Epithelial cell of esophagus (primary cell): ENCODE data around the gene TRPM1.

Experiments used
- DNase-seq: peaks from one replicate; pipeline ENCODE4 v3.0.0; 2010; ENCODE audit warnings: low read depth
- H3K4me3 ChIP-seq: 2 replicates; pipeline ENCODE4 v1.5.1; 2011; ENCODE audit warnings: mild to moderate bottlenecking, low read length, control low read depth
- TF ChIP-seq, protein P1 (sequence below): IDR thresholded peaks from 2 replicates; pipeline ENCODE4 v1.5.1; 2011; ENCODE audit warnings: low read depth, mild to moderate bottlenecking, low read length, control low read depth, inconsistent platforms; ENCODE audit not compliant: insufficient read depth; ENCODE audit errors: missing control alignments

The TRPM1 gene

DNA sequence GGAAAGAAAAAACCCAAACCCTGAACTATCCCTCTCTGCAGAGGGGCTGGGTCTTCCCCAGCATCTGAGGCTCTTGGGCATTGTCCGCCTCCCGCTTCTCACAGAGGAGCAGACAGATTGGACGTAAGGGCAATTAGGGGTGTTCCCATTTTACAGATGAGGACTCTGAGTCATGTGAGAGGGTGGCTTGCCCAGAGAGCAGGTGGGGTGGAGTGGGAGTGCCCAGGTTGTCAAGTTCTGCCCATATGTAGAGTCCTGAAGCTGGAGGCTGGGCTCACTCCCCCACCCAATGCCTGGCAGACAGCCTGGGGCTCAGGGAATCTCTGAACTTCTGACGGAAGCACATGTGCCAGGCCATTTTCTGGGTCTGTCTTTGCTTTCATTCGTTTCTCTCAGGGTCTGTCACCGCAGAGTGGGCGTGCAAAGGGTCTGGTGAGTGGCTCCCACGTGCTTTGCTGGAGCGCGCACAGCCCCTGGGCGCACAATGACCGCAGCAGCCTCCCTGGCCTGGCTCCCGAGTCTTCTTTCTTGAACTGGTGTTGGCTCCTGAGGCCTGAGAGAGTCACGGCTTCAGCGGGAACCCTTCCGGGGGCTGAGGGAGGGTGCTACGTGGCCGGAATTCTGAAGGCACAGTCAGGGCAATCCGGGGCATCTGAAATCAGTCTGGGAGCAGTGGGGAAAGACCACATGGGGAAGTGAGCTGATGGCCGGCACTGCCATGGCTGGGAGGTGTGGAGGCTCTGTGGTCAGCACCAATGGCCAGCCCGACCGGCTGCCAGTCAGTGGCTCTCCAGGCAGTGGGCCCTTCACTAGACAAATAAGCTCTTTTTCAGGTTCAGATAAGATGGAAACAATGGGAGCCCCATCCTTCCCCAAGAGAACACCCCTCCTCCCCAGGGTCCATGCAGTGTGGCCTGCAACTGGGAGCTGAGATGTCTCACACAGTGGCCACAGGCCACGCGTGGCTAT, 1.1 kb upstream of the TRPM1 start:
- TF ChIP-seq, protein P1, sequence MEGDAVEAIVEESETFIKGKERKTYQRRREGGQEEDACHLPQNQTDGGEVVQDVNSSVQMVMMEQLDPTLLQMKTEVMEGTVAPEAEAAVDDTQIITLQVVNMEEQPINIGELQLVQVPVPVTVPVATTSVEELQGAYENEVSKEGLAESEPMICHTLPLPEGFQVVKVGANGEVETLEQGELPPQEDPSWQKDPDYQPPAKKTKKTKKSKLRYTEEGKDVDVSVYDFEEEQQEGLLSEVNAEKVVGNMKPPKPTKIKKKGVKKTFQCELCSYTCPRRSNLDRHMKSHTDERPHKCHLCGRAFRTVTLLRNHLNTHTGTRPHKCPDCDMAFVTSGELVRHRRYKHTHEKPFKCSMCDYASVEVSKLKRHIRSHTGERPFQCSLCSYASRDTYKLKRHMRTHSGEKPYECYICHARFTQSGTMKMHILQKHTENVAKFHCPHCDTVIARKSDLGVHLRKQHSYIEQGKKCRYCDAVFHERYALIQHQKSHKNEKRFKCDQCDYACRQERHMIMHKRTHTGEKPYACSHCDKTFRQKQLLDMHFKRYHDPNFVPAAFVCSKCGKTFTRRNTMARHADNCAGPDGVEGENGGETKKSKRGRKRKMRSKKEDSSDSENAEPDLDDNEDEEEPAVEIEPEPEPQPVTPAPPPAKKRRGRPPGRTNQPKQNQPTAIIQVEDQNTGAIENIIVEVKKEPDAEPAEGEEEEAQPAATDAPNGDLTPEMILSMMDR, result no peak
- DNase-seq, result no peak
- no peak overlapping the region for H3K4me3 ChIP-seq

DNA sequence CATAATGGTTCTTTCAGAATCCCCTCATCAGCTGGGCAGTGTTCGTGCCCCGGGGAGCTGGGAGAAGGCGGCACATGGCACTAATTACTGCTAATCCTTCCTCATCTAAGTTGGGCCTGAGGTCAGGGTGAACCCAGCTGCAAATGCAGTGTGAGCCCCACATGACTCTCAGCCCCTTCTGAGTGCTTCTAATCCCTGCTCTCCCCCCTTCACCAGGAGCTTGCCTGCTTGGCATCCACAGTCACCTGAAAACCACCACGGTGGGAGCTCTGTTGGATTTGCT, 455 bp upstream of the TRPM1 start:
- no peak for DNase-seq
- H3K4me3 ChIP-seq, result no peak overlapping the region
- TF ChIP-seq, protein P1, result no peak

DNA sequence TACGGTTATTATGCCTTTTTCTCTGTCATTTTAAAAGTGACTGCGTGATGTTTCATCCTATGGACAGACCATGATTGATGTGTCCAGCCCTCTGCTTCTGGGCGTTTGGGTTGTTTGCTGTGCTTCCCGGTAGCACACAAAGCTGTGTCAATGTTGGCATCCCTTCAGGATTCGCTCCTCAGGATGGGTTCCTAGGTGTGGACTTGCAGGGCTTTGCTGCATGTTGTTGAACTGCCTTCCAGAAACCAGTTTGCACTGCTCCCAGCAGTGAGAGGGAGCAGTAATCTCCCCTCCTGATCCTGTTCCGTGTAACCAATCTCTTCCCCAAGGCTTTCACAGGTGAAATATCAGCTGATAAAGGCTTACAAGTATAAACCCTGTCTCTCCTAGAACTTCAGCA, 787 bp downstream of the TRPM1 start:
- no peak overlapping the region for H3K4me3 ChIP-seq
- TF ChIP-seq, protein P1, result no peak
- DNase-seq, result no peak

DNA sequence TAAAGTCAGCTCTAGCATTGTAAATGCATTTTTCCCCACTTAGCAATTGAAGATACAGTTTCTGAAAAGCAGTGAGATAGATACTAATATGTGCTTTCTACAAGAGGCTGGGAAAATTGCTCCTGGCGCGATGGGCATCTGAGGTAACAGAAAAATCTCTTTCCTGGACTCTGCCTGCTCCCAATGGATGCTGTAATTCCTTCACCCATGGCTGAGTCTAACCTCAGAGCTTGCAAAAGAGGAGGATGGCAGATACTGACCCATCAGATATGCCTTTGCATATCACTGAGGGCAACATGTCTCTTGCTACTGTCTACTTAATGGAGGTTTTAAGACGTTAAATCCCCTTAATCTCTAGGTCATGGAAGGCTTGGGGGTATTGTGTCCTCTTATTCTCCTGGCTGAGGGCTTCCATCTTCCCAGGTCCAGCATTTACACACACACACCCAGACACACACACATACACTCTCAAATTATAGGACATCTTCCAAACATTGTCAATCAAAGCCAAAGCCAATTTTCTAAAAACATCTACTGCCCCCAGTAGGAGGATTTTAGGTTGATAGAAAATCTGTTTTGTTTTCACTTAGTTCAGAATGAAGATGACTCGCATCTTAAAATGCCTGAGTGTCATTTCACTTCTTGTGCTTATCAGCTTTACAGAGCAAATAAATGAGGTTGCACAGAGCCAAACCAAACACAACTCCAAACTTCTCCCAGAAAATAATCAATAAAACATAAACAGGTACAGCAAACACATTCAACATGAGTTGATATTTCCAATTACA, 2.4 kb downstream of the TRPM1 start:
- H3K4me3 ChIP-seq, result no peak overlapping the region
- DNase-seq, result no peak
- TF ChIP-seq, protein P1, result no peak

DNA sequence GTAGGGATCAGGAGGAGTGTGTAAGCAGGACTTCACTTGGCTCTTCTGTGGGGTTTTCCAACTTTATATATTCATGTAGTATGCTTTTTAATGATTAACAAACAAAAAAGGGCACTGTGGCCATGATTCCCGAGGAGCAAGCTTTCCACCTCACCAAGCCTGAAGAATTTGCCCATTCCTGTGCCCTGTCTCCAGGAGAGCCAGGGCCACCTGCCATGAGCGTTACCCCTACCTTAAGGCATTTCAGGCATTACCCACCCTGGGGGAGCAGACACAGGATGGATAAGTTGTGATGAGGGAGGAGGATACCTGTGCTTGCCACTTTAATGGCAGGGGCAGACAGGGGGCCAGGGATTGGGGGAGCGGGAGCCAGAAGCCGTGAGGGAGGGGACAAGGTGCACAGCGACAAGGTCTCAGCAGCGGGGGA, 3.0 kb downstream of the TRPM1 start:
- no peak overlapping the region for H3K4me3 ChIP-seq
- TF ChIP-seq, protein P1, result no peak
- no peak for DNase-seq

DNA sequence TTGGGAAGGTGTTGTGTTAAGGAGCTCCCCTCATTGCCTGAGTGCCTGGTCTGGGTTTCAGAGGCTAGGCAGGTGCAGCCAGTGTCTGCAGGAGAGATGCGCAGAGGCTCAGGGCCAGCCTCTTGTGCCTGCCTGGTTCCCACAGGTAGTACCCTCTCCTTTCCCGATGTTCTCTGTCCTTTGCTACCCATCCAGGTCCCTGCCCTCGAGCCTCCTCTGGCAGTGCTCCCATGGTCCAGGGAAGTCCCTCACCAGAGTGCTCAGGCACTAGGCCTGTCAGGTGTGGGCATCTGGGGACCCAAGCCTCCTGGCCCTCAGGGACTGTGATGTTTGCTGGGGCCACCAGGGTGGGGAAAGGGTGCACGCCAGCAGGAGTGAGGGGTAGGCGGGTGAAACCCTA, 5.0 kb downstream of the TRPM1 start:
- TF ChIP-seq, protein P1, result no peak
- no peak overlapping the region for H3K4me3 ChIP-seq
- no peak for DNase-seq
